NB4 (cell line): ENCODE measurements around the gene PRPF40A.

Experiments used
- CTCF ChIP-seq: IDR thresholded peaks from one replicate; pipeline ENCODE4 v1.5.1; 2012; ENCODE audit warnings: low read depth, low read length
- POLR2A ChIP-seq: IDR thresholded peaks from 2 replicates; pipeline ENCODE4 v1.6.1; 2011; ENCODE audit warnings: mild to moderate bottlenecking; ENCODE audit not compliant: insufficient read length; ENCODE audit errors: extremely low read depth

- TF ChIP-seq CTCF: no peak
- TF ChIP-seq POLR2A: no peak
Measured at GRCh38 chr2:152710713-152711112, 6.5 kb downstream of the PRPF40A start.
